HG03039 (cell line): ENCODE measurements around the gene SEMA5A.

ENCODE experiments used
- ATAC-seq: cut with Tn5 transposase; IDR thresholded peaks from one replicate; pipeline ENCODE4 v1.9.1; 2021; ENCODE audit warnings: mild to moderate bottlenecking, moderate library complexity; ENCODE audit not compliant: unreplicated experiment

The SEMA5A gene

DNA sequence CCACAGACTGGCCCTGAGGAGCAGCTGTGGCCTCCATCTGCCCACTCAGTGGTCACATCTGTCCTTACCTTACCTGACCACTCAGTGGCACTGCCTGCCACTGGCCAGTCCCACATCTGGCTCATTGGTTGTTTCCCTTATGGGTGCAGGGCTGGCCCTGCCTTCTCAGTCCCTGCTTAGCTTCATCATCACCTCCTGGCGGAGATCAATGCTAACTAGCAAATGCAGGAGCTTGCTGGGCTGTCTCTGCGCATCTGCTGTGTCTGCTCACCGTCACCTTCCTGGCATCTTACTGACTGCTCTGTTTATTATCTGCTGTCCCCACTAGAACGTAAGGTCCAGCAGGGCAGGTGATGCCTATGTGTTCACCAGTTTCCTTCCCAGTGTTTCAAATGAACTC, 356.9 kb downstream of the SEMA5A start:
- no peak for ATAC-seq

DNA sequence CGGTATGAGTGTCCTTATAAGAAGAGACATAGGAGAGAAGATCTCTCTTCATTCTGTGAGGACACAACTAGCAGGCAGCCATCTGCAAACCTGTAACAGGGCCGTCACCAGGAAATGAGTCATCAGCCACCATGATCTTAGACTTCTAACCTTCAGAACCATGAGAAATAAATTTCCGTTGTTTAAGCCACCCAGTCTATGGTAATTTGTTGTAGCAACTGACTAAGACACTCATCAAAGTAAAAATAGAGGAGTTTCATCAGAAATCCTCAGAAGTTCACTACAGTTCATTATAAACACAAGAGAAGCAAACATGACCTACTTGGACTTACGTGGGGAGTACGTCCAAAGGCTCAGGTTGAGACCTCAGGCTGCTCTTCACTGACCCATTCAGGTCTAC, 357.7 kb downstream of the SEMA5A start:
- no peak for ATAC-seq

DNA sequence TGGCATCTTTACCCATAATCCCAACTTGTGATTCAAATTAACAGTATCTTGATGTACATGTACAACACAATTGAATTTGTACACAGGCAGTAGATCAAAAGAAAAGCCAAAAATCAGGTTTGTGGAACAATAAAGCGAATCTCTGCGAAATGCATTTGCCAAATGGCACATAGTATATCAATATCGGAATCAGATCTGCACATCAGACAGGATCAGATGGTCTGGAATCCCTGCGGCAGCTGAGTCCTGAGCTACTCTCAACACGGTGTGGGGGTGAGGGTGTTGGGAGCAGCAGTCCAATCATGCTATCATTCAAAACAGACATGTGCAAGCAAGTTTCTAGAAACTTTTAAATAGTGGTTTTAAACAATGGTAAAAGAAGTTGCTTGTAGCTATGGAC, 358.3 kb downstream of the SEMA5A start:
- ATAC-seq, result no peak

DNA sequence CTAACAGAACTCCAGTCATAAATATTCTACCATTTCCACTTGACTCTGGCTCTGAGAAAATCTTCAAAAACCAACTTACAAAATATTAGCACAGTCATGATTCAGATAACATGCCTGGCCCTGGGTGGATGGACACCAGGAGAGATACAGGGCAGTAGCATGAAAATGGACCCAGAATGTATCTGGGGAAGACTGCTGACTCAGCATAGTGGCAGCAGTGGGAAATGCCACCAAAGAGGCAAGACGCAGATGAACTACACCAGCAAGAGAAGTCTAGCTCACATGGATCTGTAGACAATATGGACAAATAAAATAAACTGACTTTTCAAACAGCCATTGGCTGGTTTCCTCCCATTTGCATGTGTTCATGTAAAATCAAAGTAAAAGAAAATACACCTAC, 359.8 kb downstream of the SEMA5A start:
- ATAC-seq, result no peak

DNA sequence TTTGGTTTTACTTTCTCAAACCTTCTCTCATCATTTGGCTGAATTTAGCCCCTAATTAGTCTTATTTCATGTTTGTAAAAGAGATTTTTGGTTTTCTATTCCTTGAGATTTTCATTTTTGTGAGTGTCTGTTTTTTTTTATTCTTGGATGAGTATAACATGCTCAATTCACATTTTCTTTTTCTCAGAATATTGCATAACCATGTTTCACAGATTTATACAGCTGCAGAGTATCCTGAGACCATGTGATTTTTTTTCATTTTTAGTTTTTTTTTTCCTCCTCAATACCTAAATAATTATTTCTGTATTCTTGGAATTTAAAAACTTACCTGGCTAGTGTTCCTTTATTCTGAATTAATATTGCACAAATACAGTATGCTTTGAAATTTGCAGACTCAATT, 361.9 kb downstream of the SEMA5A start:
- ATAC-seq, result no peak

DNA sequence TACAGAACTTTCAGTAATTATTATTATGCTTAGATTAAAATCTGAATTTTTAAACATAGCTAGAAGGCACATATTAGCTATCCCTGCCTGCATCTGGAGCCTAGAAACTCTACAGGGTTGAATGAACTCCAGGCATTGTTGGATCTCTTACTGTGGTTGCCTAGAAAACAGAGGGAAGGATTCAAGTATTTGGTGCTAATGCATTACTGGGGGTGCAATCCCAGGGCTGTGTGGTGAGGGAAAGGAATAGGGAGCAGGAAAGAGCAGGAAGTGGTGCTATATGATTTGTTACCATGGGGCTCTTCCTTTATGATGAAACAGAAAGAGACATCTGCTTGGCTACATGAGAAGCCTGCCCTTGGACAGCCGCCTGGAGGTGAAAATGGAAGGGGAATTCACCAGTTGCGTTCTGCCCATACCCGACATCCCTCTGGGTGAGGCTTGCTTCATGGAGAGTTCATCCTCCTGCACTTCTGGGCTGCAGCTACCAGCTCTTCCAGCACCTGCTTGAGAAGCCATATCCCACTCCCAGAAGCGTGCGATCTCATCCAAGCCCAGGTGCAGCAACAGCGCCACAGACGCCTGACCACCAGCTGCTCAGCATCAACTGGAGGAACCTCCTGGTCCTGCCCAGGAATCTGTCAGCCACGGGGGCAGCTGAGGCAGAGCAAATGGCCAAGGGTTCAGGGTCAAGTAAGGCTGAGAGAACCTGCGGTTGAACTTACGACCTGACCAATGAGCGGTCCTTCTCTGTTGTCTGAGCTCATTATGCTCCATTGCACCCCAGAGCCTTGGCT, 362.8 kb downstream of the SEMA5A start:
- ATAC-seq, result no peak

DNA sequence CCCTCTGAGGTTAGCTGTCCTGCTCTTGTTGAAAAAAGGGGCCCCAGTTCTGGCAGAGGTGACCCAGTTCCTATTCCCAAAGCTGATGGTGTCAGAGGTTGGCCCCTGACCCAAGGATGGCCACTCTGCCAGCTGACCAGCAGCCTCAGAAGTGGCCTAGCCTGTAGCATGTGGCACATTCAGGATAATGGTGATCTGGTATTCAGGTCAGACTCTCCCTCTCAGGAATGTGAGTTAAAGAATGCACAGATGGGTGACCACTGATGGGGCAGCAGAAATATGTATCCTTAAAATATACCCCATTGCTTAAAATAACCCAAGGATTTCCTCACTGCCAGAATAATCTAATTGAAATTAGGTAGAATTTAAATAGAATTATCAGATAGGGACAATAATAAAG, 369.2 kb downstream of the SEMA5A start:
- no peak for ATAC-seq

DNA sequence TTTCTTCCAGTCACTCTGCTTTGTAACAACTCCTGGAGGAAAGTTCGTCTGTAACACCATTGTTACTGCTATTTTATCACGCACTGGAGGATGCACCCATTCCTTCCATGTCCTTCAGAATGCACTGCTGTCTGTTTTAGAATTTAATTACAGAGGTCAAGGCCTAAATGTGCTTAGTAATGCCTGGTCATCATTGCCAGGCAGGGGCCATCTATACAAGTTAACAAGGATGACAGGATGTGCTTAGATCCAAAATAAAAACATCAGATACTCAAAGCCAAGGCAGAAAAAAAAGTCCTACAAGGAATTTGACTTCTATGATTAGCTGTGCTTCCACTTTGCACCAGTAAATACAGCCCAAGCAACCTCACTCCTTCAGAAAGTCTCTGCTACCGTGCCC, 371.4 kb downstream of the SEMA5A start:
- ATAC-seq, result no peak

DNA sequence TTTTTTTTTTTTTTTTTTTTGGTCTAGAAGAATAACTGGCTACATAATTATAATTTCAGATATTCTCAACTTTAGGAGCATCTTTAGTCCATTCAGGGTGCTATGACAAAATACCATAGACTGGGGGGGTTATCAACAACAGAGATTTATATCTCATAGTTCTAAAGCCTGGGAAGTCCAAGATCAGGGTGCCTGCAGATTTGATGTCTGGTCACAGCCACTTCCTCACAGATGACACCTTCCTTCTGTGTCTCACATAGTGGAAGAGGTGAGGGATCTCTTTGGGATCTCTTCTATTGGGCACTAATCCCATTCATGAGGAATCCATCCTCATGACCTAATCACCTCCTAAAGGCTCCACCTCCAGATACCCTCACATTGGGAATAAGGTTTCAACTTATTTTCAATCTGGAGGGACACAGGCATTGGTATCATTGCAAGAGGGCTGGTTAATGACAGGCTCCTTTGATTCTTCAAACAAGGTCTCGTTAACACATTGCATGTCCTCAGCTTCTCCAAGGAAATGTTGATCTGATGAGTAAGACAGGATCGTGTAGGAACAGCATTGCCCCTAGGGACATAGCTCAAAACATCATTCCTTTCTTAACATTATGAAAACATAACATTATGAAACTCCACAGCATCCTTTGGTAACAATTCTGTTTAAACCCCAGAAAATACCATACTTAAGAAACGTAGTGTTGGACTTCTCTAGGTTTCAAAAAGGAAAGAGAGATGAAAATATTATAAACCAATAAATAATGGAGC, 372.4 kb downstream of the SEMA5A start:
- ATAC-seq, result no peak

DNA sequence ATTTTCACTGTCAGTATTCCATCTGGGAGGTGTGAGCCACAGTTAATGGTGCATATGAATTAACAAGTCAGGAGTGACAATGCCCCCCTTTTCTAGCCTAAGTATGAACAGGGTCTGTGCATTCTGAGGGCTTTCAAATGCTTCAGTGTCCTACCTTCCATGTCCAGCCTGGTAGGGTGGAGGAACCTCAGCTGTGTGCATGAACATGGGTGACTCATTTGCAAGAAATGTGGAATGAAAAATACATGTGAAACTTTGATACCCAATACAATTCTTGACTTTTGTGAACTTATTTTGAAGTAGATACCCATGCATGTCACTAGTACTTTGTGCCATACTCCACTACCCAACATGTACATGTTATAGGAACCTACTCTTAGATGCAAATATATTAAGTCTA, 375.8 kb downstream of the SEMA5A start:
- ATAC-seq, result no peak

DNA sequence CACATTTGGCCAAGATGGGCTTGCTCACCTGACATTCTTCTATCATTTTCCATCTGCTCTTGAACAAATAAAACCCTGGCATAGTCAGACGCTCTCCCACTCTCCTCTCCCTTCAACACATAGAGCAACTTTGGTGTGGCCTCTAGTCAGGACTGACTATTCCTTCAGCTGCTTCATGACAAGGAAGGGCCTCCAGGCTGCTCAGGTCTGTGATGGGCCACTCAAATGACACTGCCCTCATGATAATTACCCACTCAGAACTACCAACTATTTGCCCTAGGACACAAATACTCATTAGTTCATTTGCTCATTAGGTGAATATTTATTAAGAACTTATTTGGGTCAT, 376.3 kb downstream of the SEMA5A start:
- no peak for ATAC-seq

DNA sequence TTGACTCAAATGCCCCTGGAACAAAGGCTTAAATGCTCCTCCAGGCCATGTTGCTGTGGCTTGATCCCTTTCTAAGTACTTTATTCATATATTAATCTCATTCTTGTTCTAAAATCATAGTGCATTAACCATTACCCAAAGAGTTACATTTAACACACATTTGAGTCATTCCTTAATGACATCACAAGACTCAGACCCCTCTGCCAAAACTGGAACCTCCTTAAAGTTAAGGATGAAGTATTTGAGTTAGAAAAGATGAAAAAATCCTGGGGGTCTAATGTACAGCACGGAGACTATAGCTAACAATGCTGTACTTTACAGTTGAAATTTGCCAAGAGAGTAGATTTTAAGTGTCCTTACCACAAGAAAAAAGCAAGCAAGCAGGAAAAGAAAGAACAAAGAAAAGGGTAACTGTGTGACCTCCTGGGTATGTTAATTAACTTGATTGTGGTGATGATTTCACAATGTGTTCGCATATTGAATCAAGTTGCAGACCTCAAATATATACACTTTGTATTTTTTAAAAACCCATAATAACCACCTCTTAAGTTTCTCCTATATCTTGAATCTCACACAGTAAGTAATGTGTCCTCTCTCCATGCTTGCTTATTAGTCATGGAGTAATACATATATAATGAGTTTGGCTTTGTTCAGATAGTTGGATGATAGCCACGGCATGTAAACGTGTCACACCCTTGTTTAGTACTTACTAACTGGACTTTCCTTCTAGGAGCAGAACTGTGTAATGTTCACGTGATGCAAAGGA, 376.9 kb downstream of the SEMA5A start:
- no peak for ATAC-seq

DNA sequence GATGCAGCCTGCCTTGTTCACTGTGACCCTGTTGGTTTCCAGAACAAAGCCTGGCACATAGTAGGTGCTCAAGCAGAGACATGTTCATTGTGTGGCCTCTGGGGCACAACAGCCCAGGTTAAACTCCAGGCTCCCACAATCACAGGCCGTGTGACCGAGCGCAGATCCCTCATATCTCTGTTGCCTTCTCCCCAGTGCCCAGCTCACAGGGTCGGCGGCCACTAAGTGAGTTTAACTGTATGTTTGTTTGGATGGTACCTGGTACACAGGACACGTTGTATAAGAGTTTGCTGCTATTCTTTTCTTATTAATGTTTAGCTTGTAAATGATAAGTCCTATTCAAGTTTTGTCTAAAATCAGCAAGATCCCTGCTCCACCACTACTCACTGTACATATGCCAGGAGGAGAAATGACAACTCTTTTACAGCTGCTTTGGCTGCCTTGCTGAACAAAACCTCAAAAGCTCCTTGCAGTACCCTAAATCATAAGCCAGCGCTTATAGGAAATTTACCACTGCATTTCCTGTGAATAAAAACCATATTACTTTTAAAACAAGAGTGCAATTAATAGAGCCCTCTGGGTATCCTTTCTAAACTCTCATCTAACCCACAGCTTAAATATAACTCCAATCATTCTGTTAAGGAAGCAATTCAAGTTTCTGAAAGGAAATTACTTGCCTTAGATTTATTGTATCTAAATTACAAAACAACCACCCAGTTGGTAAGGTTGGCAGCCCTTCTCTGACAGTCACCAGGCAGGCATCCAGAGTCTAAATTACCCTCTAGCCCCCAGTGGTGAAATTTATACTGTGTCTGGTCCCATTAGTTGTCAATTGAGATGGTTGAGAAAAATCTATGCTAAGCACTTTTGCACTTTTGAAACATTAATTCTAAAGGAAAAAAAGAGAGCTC, 379.4 kb downstream of the SEMA5A start:
- no peak for ATAC-seq

DNA sequence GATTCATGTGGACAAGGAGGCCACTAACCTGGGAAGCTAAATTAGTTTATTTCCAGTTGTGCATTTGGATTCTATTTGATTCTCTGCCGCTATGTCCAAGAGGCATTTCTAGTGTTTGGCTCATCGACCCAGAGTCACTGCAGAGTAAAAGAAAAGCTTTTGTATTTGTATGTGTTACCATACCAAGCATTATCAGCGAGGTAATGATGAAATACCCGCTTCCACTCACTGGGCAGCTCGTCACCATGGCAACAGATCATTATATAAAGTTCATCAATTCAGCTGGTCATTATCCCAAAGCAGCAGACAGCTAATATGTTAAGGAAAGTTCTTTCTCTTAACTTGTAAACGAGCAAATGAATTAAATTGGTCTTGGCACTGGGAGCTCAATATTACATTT, 380.3 kb downstream of the SEMA5A start:
- no peak for ATAC-seq

DNA sequence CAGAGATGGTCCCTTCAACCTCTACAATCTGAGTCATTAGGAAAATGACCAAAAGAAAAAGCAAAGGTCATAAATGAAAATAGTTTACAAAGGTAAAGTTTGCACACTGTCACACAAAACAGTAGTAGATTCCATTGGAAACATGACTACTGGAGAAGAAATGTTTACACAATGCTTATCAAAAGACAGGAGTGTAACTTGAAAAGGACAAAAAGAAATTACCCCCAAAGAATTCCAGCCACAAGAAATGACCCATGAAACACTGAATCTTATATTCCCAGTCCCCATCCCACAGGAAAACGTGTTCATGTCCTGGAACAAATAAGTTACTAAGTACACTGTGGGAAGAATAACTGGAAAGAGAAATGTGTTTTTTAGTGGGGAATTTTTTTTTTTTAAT, 385.1 kb downstream of the SEMA5A start:
- ATAC-seq, result no peak

DNA sequence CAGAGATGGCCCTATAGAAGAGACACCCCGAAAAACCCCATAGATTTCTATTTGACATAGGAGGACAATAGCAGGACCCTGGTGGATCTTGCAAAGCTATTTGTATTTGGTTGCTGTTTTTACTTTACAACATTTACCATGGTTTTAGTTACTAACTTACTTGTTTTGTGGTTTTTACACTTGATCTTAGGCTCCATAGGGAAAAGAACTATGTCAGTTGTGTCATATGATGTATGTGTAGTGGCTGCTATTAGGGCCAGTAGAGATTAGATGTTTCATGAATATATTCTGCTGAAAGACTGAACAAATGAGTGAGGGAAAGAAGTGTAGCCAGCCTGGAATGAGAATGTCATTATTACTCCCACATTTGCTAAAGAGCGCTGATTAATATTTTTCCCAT, 388.1 kb downstream of the SEMA5A start:
- ATAC-seq, result no peak

DNA sequence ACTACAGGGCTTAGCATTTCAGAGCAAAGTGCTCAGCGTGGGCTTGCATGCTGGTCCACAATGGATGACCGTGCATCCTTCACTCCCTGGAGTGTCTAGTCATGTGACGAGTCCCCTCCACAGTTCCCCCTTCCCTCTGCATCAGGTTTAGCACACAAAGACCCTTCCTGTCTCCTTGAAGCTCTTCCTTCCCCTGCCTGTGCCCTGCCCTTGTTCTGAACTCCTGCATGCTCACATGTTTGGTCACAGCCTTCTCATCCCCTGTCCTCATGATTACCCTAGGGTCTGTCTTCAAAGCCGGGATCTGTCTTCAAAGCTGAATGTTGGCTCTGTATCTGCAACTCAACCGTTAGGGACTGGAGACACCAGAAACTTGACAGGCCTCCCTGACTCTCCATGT, 388.9 kb downstream of the SEMA5A start:
- ATAC-seq, result no peak

DNA sequence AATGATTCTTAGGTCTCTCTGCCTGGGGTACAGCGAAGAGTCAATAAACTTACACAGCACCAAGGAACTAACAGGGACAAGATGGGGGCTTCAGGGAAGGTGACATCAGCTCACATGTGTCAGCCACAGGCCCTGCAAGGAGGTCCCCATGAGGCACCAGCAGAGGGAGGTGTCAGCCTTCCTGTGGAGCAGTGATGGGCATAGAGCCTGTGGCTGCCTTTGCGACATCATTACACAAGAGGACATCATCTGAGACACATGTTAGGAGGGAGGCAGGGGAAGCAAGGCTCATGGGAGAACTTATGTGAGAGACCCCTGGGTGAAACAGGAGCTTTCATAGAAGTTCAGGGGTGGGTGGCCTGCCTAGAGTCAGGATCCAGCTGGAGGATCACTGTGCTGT, 389.6 kb downstream of the SEMA5A start:
- no peak for ATAC-seq

DNA sequence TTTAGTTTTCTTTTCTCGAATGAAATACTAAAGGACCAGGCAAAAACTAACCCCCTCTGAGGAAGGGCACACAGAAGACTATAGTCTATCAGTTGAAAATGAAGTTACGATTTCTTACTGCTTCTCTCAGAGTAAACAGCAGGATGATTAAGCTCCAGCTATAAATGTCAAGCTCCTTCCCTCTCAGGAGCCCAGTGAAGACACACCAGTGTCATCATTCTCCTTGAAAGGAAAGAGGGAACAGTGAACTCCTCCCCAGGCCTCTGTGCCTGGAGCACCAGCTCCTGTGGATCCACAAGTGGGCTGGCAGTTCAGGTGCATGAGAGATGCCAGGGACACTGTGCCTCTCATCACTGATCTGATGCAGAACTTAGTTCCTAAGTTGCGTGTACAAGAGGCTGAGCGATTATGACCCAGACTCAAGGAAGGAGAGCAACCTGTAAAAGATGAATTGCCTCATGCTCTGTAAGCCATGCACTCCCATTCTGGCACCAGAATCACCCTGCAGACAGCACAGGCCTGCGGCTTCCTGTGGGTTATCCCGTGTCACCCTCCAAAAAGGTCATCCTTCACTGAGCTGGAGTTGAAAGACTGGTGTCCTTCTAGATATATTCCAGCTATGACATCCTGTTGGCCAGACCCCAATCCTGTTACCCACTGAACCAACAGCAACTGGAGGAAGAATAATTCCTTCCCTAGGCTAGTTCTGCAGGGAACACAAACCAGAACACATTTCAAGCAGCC, 394.0 kb downstream of the SEMA5A start:
- ATAC-seq, result no peak

DNA sequence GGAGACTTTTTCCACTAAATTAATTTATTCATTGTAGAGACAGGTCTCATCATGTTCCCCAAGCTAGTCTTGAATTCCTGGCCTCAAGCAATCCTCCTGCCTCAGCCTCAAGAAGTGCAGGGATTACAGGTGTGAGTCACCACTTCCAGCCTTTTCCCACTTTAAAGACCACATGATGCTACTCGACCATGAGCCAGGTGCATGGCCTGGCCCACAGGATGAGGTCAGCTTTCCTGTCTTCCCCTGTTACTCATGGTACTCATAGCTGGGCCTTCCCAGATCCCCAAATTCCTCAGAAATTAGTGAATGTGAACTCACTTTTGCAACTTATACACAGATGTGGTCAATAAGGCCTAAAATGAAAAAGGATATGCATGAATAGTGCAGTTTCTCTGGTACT, 395.9 kb downstream of the SEMA5A start:
- ATAC-seq, result no peak
